ENCODE results near the gene XPC. TPM values are rescaled to one million over a fixed set of nuclear protein-coding genes. Genes with fewer than 3 reads are reported as not detected.

The XPC gene
- total and polyA plus RNA-seq, 3 experiments from 2014 or later: 38.8 to 44.0 (median 38.9) TPM

- CTCF ChIA-PET: interaction anchor here (0.8 to 3.2 kb wide), 2 partner anchors 8 to 710 kb away, joined by 3 to 18 read pairs; no protein-coding TSS in a partner anchor
- no peaks in the 10 kb centered on the region for H3K27me3 ChIP-seq (ENCODE audit: insufficient read depth, low read length, poor library complexity, severe bottlenecking)
- no peak overlapping the region for H3K4me3 ChIP-seq (ENCODE audit: low read length)
- Mint-ChIP-seq H3K36me3 (no peaks in the 10 kb centered on the region), H3K4me3 (no peak overlapping the region), H3K4me1 (no peaks in the 10 kb centered on the region), H3K27me3 (peaks cover 0 to 4% of the 10 kb centered on the region in 2 donors), H3K27ac (peak overlapping the region in 2 of 8 donors; percentile 4 to 66), H3K9me3 (no peaks in the 10 kb centered on the region)
- POLR2A ChIA-PET: no interaction called here
- H3K4me1 ChIP-seq (ENCODE audit: insufficient read depth, low read length): no peaks in the 10 kb centered on the region
- DNase-seq: no peak
- no peaks in the 10 kb centered on the region for H3K9me3 ChIP-seq (ENCODE audit: low read length)
- H3K27ac ChIP-seq (ENCODE audit: low read depth, low read length): no peak overlapping the region
- no peaks in the 10 kb centered on the region for H3K36me3 ChIP-seq (ENCODE audit: insufficient read depth, low read length)
Measured at GRCh38 chr3:14211621-14212020, 33.2 kb upstream of the XPC start.

- Histone ChIP-seq H3K36me3 (ENCODE audit: insufficient read depth, low read length) (no peaks in the 10 kb centered on the region), H3K27ac (ENCODE audit: low read depth, low read length) (no peak overlapping the region), H3K4me3 (ENCODE audit: low read length) (no peak overlapping the region), H3K9me3 (ENCODE audit: low read length) (no peaks in the 10 kb centered on the region), H3K27me3 (ENCODE audit: insufficient read depth, low read length, poor library complexity, severe bottlenecking) (no peaks in the 10 kb centered on the region), H3K4me1 (ENCODE audit: insufficient read depth, low read length) (no peaks in the 10 kb centered on the region)
- ChIA-PET CTCF (no interaction called here), POLR2A (no interaction called here)
- H3K4me3 Mint-ChIP-seq: no peak overlapping the region
- no peak for DNase-seq
- H3K36me3 Mint-ChIP-seq: no peaks in the 10 kb centered on the region
- no peak overlapping the region for H3K27ac Mint-ChIP-seq
- no peaks in the 10 kb centered on the region for H3K9me3 Mint-ChIP-seq
- peaks cover 0 to 4% of the 10 kb centered on the region in 2 donors for H3K27me3 Mint-ChIP-seq
- no peaks in the 10 kb centered on the region for H3K4me1 Mint-ChIP-seq
Measured at GRCh38 chr3:14210843-14211594, 32.6 kb upstream of the XPC start.

GRCh38 chr3:14210290-14210688 is 31.9 kb upstream of the XPC start:
- no peak overlapping the region for H3K27ac Mint-ChIP-seq
- H3K4me3 ChIP-seq (ENCODE audit: low read length): no peak overlapping the region
- CTCF ChIA-PET: no interaction called here

GRCh38 chr3:14209581-14210289 is 31.3 kb upstream of the XPC start:
- H3K36me3 Mint-ChIP-seq: no peaks in the 10 kb centered on the region
- no peak overlapping the region for H3K4me3 Mint-ChIP-seq
- no peaks in the 10 kb centered on the region for H3K9me3 Mint-ChIP-seq
- H3K27ac Mint-ChIP-seq: no peak overlapping the region
- Histone ChIP-seq H3K36me3 (ENCODE audit: insufficient read depth, low read length) (no peaks in the 10 kb centered on the region), H3K27ac (ENCODE audit: low read depth, low read length) (no peak overlapping the region), H3K9me3 (ENCODE audit: low read length) (no peaks in the 10 kb centered on the region), H3K4me3 (ENCODE audit: low read length) (no peak overlapping the region), H3K4me1 (ENCODE audit: insufficient read depth, low read length) (no peaks in the 10 kb centered on the region), H3K27me3 (ENCODE audit: insufficient read depth, low read length, poor library complexity, severe bottlenecking) (no peaks in the 10 kb centered on the region)
- CTCF ChIA-PET: no interaction called here
- no peak for DNase-seq
- peaks cover 0 to 4% of the 10 kb centered on the region in 2 donors for H3K27me3 Mint-ChIP-seq
- POLR2A ChIA-PET: no interaction called here
- H3K4me1 Mint-ChIP-seq: no peaks in the 10 kb centered on the region

More at GRCh38 chr3:14210290-14210688, 31.9 kb upstream of the XPC start:
- peaks cover 0 to 4% of the 10 kb centered on the region in 2 donors for H3K27me3 Mint-ChIP-seq
- no peak overlapping the region for H3K4me3 Mint-ChIP-seq
- H3K9me3 ChIP-seq (ENCODE audit: low read length): no peaks in the 10 kb centered on the region
- no peaks in the 10 kb centered on the region for H3K4me1 Mint-ChIP-seq
- POLR2A ChIA-PET: no interaction called here
- no peaks in the 10 kb centered on the region for H3K36me3 Mint-ChIP-seq
- no peaks in the 10 kb centered on the region for H3K9me3 Mint-ChIP-seq
- H3K27ac ChIP-seq (ENCODE audit: low read depth, low read length): no peak overlapping the region
- no peaks in the 10 kb centered on the region for H3K27me3 ChIP-seq (ENCODE audit: insufficient read depth, low read length, poor library complexity, severe bottlenecking)
- no peaks in the 10 kb centered on the region for H3K4me1 ChIP-seq (ENCODE audit: insufficient read depth, low read length)
- DNase-seq: no peak
- H3K36me3 ChIP-seq (ENCODE audit: insufficient read depth, low read length): no peaks in the 10 kb centered on the region

GRCh38 chr3:14208977-14209394 is 30.6 kb upstream of the XPC start:
- Histone ChIP-seq H3K4me3 (ENCODE audit: low read length) (no peak overlapping the region), H3K27me3 (ENCODE audit: insufficient read depth, low read length, poor library complexity, severe bottlenecking) (no peaks in the 10 kb centered on the region), H3K4me1 (ENCODE audit: insufficient read depth, low read length) (no peaks in the 10 kb centered on the region), H3K9me3 (ENCODE audit: low read length) (no peaks in the 10 kb centered on the region), H3K27ac (ENCODE audit: low read depth, low read length) (no peak overlapping the region), H3K36me3 (ENCODE audit: insufficient read depth, low read length) (no peaks in the 10 kb centered on the region)
- Mint-ChIP-seq H3K4me3 (no peak overlapping the region), H3K27me3 (peaks cover 0 to 4% of the 10 kb centered on the region in 2 donors), H3K9me3 (no peaks in the 10 kb centered on the region), H3K4me1 (no peaks in the 10 kb centered on the region), H3K36me3 (no peaks in the 10 kb centered on the region), H3K27ac (no peak overlapping the region)
- ChIA-PET POLR2A (no interaction called here), CTCF (no interaction called here)
- DNase-seq: no peak

GRCh38 chr3:14208168-14208567 is 29.8 kb upstream of the XPC start:
- Mint-ChIP-seq H3K9me3 (no peaks in the 10 kb centered on the region), H3K27ac (no peak overlapping the region), H3K4me3 (no peak overlapping the region), H3K36me3 (no peaks in the 10 kb centered on the region), H3K27me3 (peaks cover 0 to 4% of the 10 kb centered on the region in 2 donors), H3K4me1 (peaks cover 5% of the 10 kb centered on the region in 3 donors)
- Histone ChIP-seq H3K4me3 (ENCODE audit: low read length) (no peak overlapping the region), H3K9me3 (ENCODE audit: low read length) (no peaks in the 10 kb centered on the region), H3K27ac (ENCODE audit: low read depth, low read length) (no peak overlapping the region), H3K27me3 (ENCODE audit: insufficient read depth, low read length, poor library complexity, severe bottlenecking) (no peaks in the 10 kb centered on the region), H3K36me3 (ENCODE audit: insufficient read depth, low read length) (no peaks in the 10 kb centered on the region), H3K4me1 (ENCODE audit: insufficient read depth, low read length) (no peaks in the 10 kb centered on the region)
- no peak for DNase-seq
- POLR2A ChIA-PET: no interaction called here
- CTCF ChIA-PET: no interaction called here

GRCh38 chr3:14206548-14207177 is 28.3 kb upstream of the XPC start:
- H3K4me1 ChIP-seq (ENCODE audit: insufficient read depth, low read length): no peaks in the 10 kb centered on the region
- no peak overlapping the region for H3K27ac ChIP-seq (ENCODE audit: low read depth, low read length)
- no peaks in the 10 kb centered on the region for H3K9me3 ChIP-seq (ENCODE audit: low read length)
- Mint-ChIP-seq H3K9me3 (no peaks in the 10 kb centered on the region), H3K27ac (no peak overlapping the region), H3K4me3 (no peak overlapping the region), H3K4me1 (peaks cover 5 to 6% (median 5%) of the 10 kb centered on the region in 3 donors), H3K36me3 (no peaks in the 10 kb centered on the region), H3K27me3 (peaks cover 0 to 4% of the 10 kb centered on the region in 2 donors)
- no peaks in the 10 kb centered on the region for H3K36me3 ChIP-seq (ENCODE audit: insufficient read depth, low read length)
- H3K4me3 ChIP-seq (ENCODE audit: low read length): no peak overlapping the region
- CTCF ChIA-PET: interaction anchor here (0.7 kb wide), 1 partner anchor 17 kb away, joined by 3 read pairs; no protein-coding TSS in a partner anchor
- POLR2A ChIA-PET: interaction anchor here (0.6 kb wide), 1 partner anchor 268 kb away, joined by 3 read pairs; no protein-coding TSS in a partner anchor
- no peak for DNase-seq
- no peaks in the 10 kb centered on the region for H3K27me3 ChIP-seq (ENCODE audit: insufficient read depth, low read length, poor library complexity, severe bottlenecking)

Measured in CD8-positive, alpha-beta memory T cell (primary cell).